Stimulated activated CD4-positive, alpha-beta T cell treated with anti-CD3 and anti-CD28 coated beads, Interleukin-12 subunit alpha, Interleukin-12 subunit beta, amount 100 ng/mL, for 4 hours (primary cell): Measurements from ENCODE around the gene SRR.

Experiments
- DNase-seq: peaks from one replicate; pipeline ENCODE4 v3.0.0-alpha.2; 2020

SRR gene

GRCh38 chr17:2373179-2373578, 69.4 kb downstream of the SRR start:
- no peak for DNase-seq
